ENCODE measurements around the gene CD99L2.
"Not testable (repeated sequence)": the region's sequence is repeated elsewhere in the genome, so short reads cannot be mapped to it uniquely, and the experiment has no call there.

The CD99L2 gene

GRCh38 chrX:150896632-150897031 lies 1.8 kb downstream of the CD99L2 start:
- no peak for DNase-seq (ENCODE audit: low spot score)

- no peak for DNase-seq (ENCODE audit: low spot score)
Observed at GRCh38 chrX:150893936-150894335, 4.5 kb downstream of the CD99L2 start.

- no peak for DNase-seq (ENCODE audit: low spot score)
Observed at GRCh38 chrX:150889131-150889530, 9.3 kb downstream of the CD99L2 start.

GRCh38 chrX:150887906-150888465 lies 10.5 kb downstream of the CD99L2 start:
- no peak for DNase-seq (ENCODE audit: low spot score)

GRCh38 chrX:150887268-150887667 lies 11.2 kb downstream of the CD99L2 start:
- DNase-seq (ENCODE audit: low spot score) = not testable (repeated sequence)

GRCh38 chrX:150886381-150886780 lies 12.1 kb downstream of the CD99L2 start:
- no peak for DNase-seq (ENCODE audit: low spot score)

GRCh38 chrX:150880808-150881165 lies 17.7 kb downstream of the CD99L2 start:
- DNase-seq (ENCODE audit: low spot score) = peak; percentile 1

- peak; percentile 1 for DNase-seq (ENCODE audit: low spot score)
Observed at GRCh38 chrX:150879855-150880807, 18.3 kb downstream of the CD99L2 start.

- DNase-seq (ENCODE audit: low spot score) = not testable (repeated sequence)
Observed at GRCh38 chrX:150875621-150876020, 22.8 kb downstream of the CD99L2 start.

GRCh38 chrX:150874448-150874847 lies 24.0 kb downstream of the CD99L2 start:
- DNase-seq (ENCODE audit: low spot score) = no peak

GRCh38 chrX:150873616-150874015 lies 24.9 kb downstream of the CD99L2 start:
- DNase-seq (ENCODE audit: low spot score) = no peak

GRCh38 chrX:150872773-150873336 lies 25.6 kb downstream of the CD99L2 start:
- DNase-seq (ENCODE audit: low spot score) = no peak

GRCh38 chrX:150871341-150871811 lies 27.1 kb downstream of the CD99L2 start:
- no peak for DNase-seq (ENCODE audit: low spot score)

- no peak for DNase-seq (ENCODE audit: low spot score)
Observed at GRCh38 chrX:150870487-150871340, 27.8 kb downstream of the CD99L2 start.

GRCh38 chrX:150870029-150870428 lies 28.4 kb downstream of the CD99L2 start:
- no peak for DNase-seq (ENCODE audit: low spot score)

- DNase-seq (ENCODE audit: low spot score) = no peak
Observed at GRCh38 chrX:150869450-150869849, 29.0 kb downstream of the CD99L2 start.

- no peak for DNase-seq (ENCODE audit: low spot score)
Observed at GRCh38 chrX:150868625-150869024, 29.8 kb downstream of the CD99L2 start.

GRCh38 chrX:150864127-150864526 lies 34.3 kb downstream of the CD99L2 start:
- DNase-seq (ENCODE audit: low spot score) = no peak

- no peak for DNase-seq (ENCODE audit: low spot score)
Observed at GRCh38 chrX:150863191-150863590, 35.3 kb downstream of the CD99L2 start.

GRCh38 chrX:150857453-150857852 lies 41.0 kb downstream of the CD99L2 start:
- DNase-seq (ENCODE audit: low spot score) = no peak

GRCh38 chrX:150856785-150857184 lies 41.7 kb downstream of the CD99L2 start:
- no peak for DNase-seq (ENCODE audit: low spot score)

GRCh38 chrX:150856101-150856500 lies 42.4 kb downstream of the CD99L2 start:
- DNase-seq (ENCODE audit: low spot score) = no peak
